ENCODE results near the gene SSRP1. TPM values are rescaled to one million over a fixed set of nuclear protein-coding genes. Genes with fewer than 3 reads are reported as not detected.

Gene SSRP1
- total RNA-seq, 4 donors from 2014 or later = 41.3 to 78.7 (median 56.5) TPM

DNA sequence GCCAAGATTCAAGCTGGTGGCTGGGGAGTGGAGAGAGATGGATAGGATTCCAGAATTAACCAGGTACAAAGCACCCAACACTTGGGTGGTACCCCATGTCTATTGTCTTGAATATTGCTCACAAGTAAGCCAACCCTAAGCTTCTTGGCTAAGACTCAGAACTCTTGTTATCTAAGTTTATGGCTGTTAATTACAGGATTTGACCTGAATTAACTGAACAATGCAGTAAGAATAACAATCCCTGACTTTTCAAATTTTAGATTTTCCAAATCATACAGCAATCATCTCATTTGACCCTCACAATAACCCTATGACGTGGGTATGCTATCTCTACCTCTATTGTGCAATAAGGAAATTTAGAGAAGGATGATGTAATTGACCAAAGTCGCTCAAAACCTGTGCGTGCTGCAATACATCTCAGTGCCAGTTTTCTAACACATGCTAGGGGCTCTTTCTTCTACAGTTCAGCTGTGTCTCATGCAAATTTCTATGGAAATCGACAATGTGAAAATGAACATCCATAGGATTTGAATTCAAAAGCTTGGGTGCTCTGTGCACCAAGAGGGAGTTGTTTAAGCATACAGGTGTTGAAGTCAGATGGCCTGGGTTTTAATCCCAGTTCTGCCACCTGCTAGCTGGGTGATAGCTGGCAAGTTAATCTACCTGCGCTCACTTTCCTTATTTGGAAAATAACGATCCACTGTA lies 58.6 kb downstream of the SSRP1 start:
- TF ChIP-seq, protein P1, sequence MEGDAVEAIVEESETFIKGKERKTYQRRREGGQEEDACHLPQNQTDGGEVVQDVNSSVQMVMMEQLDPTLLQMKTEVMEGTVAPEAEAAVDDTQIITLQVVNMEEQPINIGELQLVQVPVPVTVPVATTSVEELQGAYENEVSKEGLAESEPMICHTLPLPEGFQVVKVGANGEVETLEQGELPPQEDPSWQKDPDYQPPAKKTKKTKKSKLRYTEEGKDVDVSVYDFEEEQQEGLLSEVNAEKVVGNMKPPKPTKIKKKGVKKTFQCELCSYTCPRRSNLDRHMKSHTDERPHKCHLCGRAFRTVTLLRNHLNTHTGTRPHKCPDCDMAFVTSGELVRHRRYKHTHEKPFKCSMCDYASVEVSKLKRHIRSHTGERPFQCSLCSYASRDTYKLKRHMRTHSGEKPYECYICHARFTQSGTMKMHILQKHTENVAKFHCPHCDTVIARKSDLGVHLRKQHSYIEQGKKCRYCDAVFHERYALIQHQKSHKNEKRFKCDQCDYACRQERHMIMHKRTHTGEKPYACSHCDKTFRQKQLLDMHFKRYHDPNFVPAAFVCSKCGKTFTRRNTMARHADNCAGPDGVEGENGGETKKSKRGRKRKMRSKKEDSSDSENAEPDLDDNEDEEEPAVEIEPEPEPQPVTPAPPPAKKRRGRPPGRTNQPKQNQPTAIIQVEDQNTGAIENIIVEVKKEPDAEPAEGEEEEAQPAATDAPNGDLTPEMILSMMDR (IDR thresholded peaks at IDR 0.05; ENCODE audit: low read depth) = no peak

DNA sequence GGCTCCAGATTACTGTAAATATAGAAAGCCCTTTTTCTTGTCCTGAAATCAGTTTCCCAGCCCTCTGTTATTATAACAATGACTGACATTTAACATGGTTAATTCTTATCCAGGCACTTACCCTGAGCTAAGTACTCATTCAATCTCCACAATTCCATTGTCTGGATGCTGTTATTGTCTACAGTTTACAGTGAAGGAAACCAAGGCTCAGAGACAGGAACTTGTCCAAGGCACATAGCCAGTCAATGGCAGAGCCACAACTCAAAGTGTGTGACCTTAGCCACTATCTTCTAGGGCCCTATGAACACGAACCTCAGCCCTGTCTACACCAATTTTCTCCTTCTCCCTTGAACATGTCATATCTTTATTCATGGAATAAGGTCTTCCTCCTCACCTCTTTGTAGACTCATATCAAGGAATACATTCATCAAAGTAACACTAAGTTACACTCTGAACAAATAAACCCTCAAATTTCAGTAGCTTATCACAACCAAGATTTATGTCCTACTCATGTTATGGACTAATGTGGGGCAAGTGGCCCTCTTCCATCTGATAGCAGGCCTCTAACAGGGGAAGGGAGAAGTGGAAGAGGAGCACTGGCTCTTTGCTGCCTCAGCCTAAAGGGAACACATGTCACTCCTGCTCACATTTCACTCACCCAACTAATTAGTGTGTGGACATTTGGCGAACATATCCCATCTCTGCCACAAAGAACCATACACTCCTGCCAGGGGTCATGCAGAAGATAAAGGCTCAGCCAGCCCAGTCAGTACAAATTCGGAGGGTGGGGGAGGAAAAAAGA lies 59.3 kb downstream of the SSRP1 start:
- TF ChIP-seq, protein P1 (IDR thresholded peaks at IDR 0.05; ENCODE audit: low read depth) = no peak

Other genes starting within 250 kb of the SSRP1 start
- gene LRRC55, start 153.9 kb downstream of the SSRP1 start, total RNA-seq = not detected
- gene APLNR, start 98.6 kb downstream of the SSRP1 start, total RNA-seq = 1 to 10 TPM in 3 of 4 donors, under 1 TPM in 1; 0.82 to 1.7 (median 1.1) TPM
- gene TNKS1BP1, start 10.9 kb downstream of the SSRP1 start, total RNA-seq = 100 to 1,000 TPM in 1 of 4 donors, 10 to 100 TPM in 3; 62.0 to 193 (median 85.7) TPM
- gene P2RX3, start 2.5 kb upstream of the SSRP1 start, total RNA-seq = under 1 TPM in 1 of 4 donors, not detected in 3; 0.34 TPM
- not detected for gene PRG3, start 45.3 kb upstream of the SSRP1 start, total RNA-seq
- gene PRG2, start 54.8 kb upstream of the SSRP1 start, total RNA-seq = 1 to 10 TPM in 1 of 4 donors, not detected in 3; 1.0 TPM
- gene SLC43A3, start 91.2 kb upstream of the SSRP1 start, total RNA-seq = 100 to 1,000 TPM in 1 of 4 donors, 10 to 100 TPM in 3; 50.1 to 108 (median 80.2) TPM
- gene RTN4RL2, start 124.6 kb upstream of the SSRP1 start, total RNA-seq = under 1 TPM in 3 of 4 donors, not detected in 1; 0.38 to 0.82 (median 0.68) TPM
- 10 to 100 TPM in 3 of 4 donors, 1 to 10 TPM in 1; 9.8 to 25.1 (median 18.3) TPM for gene SLC43A1, start 179.8 kb upstream of the SSRP1 start, total RNA-seq
- gene TIMM10, start 194.9 kb upstream of the SSRP1 start, total RNA-seq = 10 to 100 TPM; 34.4 to 47.6 (median 36.7) TPM
- gene SMTNL1, start 201.7 kb upstream of the SSRP1 start, total RNA-seq = not detected
- gene UBE2L6, start 231.8 kb upstream of the SSRP1 start, total RNA-seq = 10 to 100 TPM; 21.8 to 60.7 (median 33.6) TPM